ENCODE measurements around the gene CACNA2D1. TPM values are rescaled to one million over a fixed set of nuclear protein-coding genes. Genes with fewer than 3 reads are reported as not detected.

CACNA2D1 gene
- total and polyA plus RNA-seq, 9 of the 15 experiments (the other 6 are each of a cell fraction or from before 2014, with no cell fraction given): 0.49 TPM; not detected in 8

GRCh38 chr7:82158327-82158726, 285.2 kb downstream of the CACNA2D1 start:
- BruUV-seq (replicated peaks): no TSS peak
- H2AFZ ChIP-seq (ENCODE audit: low read depth, low read length): no peak overlapping the region
- ATAC-seq: no peak
- H3K27ac ChIP-seq (ENCODE audit: extremely low read depth, low read depth, low read length): no peak overlapping the region
- in situ Hi-C loops (cut with MboI) (no loop called here), intact Hi-C loops (cut with micrococcal nuclease) (no loop called here)
- H3K4me3 ChIP-seq: no peak overlapping the region
- no peaks in the 10 kb centered on the region for H3K79me2 ChIP-seq (ENCODE audit: control insufficient read depth, insufficient read depth, low read length)
- no peaks in the 10 kb centered on the region for H3K36me3 ChIP-seq (ENCODE audit: control insufficient read depth, insufficient read depth, low read length)
- FAIRE-seq: no peak
- no peaks in the 10 kb centered on the region for H3K27me3 ChIP-seq (ENCODE audit: control insufficient read depth in 2 of 2, insufficient read depth in 2 of 2, low read length in 2 of 2)
- TF ChIP-seq TRIM28 (IDR thresholded peaks at IDR 0.05) (no peak), CSDE1 (IDR thresholded peaks at IDR 0.05) (no peak), MITF (IDR thresholded peaks at IDR 0.05) (no peak), L3MBTL2 (IDR thresholded peaks at IDR 0.05) (no peak), C11orf30 (IDR thresholded peaks at IDR 0.05; ENCODE audit: low read depth) (no peak), HNRNPUL1 (IDR thresholded peaks at IDR 0.05; ENCODE audit: low read length) (no peak), NR2C1 (IDR thresholded peaks at IDR 0.05) (no peak), NR2C1 (tag; IDR thresholded peaks at IDR 0.05) (no peak)
- no peaks in the 10 kb centered on the region for H3K4me1 ChIP-seq (replicated peaks in 1 of 2; ENCODE audit: control insufficient read depth in 2 of 2, insufficient read depth in 2 of 2, low read length in 2 of 2)
- H3K9me3 ChIP-seq (replicated peaks; ENCODE audit: control insufficient read depth, insufficient read depth, low read depth, low read length): no peaks in the 10 kb centered on the region; the same call in 1 of the 2 replicates
- H4K20me1 ChIP-seq (replicated peaks; ENCODE audit: control insufficient read depth, insufficient read depth, low read length): no peaks in the 10 kb centered on the region
- H3K4me2 ChIP-seq (ENCODE audit: insufficient read depth, low read length): no peak overlapping the region
- CTCF ChIA-PET (ENCODE audit: low intra/inter-chr PET ratio): no interaction called here
- POLR2A ChIA-PET: no interaction called here
- no peaks in the 10 kb centered on the region for H3K9me1 ChIP-seq (ENCODE audit: control insufficient read depth, insufficient read depth, low read length)
- no peak for DNase-seq (ENCODE audit: extremely low read depth in 1 of 4, low spot score in 3 of 4)
- H3K9ac ChIP-seq (ENCODE audit: insufficient read depth in 1 of 2, low read depth in 2 of 2, low read length in 2 of 2): no peak overlapping the region

All from K562 (cell line).